GM23338 (cell line): ENCODE results near the gene NRXN2. TPM values are rescaled to one million over a fixed set of nuclear protein-coding genes. Genes with fewer than 3 reads are reported as not detected.

Source experiments
- ATAC-seq: fragments of 200-7000 bp; cut with Tn5 transposase; 3 replicates; pipeline ENCODE4 v1.9.1; 2020
- DNase-seq: peaks from one replicate; pipeline ENCODE4 v3.0.0-alpha.2; 2015; ENCODE audit warnings: low spot score
- H2AFZ ChIP-seq: fragments of 200-600 bp; sonication (generic); 2 replicates; pipeline ENCODE4 v1.8.0; 2016; ENCODE audit warnings: antibody characterized with exemption, mild to moderate bottlenecking, moderate library complexity
- H3F3A ChIP-seq: fragments of 200-600 bp; sonication (generic); replicated peaks from 2 replicates; pipeline ENCODE4 v1.8.0; 2017; ENCODE audit warnings: antibody characterized with exemption, mixed run types, low read depth
- H3K27ac ChIP-seq: fragments of 200-600 bp; sonication (generic); 2 replicates; pipeline ENCODE4 v1.6.1; 2016; ENCODE audit warnings: low read depth
- H3K27me3 ChIP-seq: fragments of 200-600 bp; sonication (generic); 2 replicates; pipeline ENCODE4 v1.8.0; 2016; ENCODE audit warnings: mild to moderate bottlenecking, mixed run types, moderate library complexity; ENCODE audit not compliant: insufficient read depth
- H3K36me3 ChIP-seq: fragments of 200-600 bp; sonication (generic); 2 replicates; pipeline ENCODE4 v1.8.0; 2016; ENCODE audit warnings: mild to moderate bottlenecking; ENCODE audit not compliant: insufficient read depth
- H3K4me1 ChIP-seq: fragments of 200-600 bp; sonication (generic); 2 replicates; pipeline ENCODE4 v1.8.0; 2016; ENCODE audit warnings: mild to moderate bottlenecking, moderate library complexity; ENCODE audit not compliant: insufficient read depth
- H3K4me2 ChIP-seq: fragments of 200-600 bp; sonication (generic); 2 replicates; pipeline ENCODE4 v1.7.1; 2017; ENCODE audit warnings: mixed run types
- H3K4me3 ChIP-seq: fragments of 200-600 bp; sonication (generic); 2 replicates; pipeline ENCODE4 v1.6.1; 2016; ENCODE audit warnings: mixed run types
- H3K79me2 ChIP-seq: fragments of 200-600 bp; sonication (generic); replicated peaks from 2 replicates; pipeline ENCODE4 v1.8.0; 2017; ENCODE audit warnings: mild to moderate bottlenecking; ENCODE audit not compliant: insufficient read depth
- H3K9me2 ChIP-seq: fragments of 200-600 bp; sonication (generic); 2 replicates; pipeline ENCODE4 v1.8.0; 2017; ENCODE audit not compliant: insufficient read depth
- H4K20me1 ChIP-seq: fragments of 200-600 bp; sonication (generic); replicated peaks from 2 replicates; pipeline ENCODE4 v1.8.0; 2017; ENCODE audit warnings: mild to moderate bottlenecking; ENCODE audit not compliant: insufficient read depth
- H3K27ac Mint-ChIP-seq: 2 replicates; pipeline ENCODE4 v1.8.0; 2020; ENCODE audit warnings: inconsistent platforms, mild to moderate bottlenecking, moderate library complexity, mixed read lengths
- H3K27me3 Mint-ChIP-seq: 3 replicates; pipeline ENCODE4 v1.8.0; 2022; ENCODE audit warnings: low read depth, mild to moderate bottlenecking, moderate library complexity, mixed read lengths, inconsistent platforms; ENCODE audit not compliant: insufficient read depth, poor library complexity
- H3K36me3 Mint-ChIP-seq: 3 replicates; pipeline ENCODE4 v1.8.0; 2021; ENCODE audit warnings: low read depth, mild to moderate bottlenecking, inconsistent platforms, moderate library complexity, mixed read lengths
- H3K4me1 Mint-ChIP-seq: 3 replicates; pipeline ENCODE4 v1.8.0; 2020; ENCODE audit warnings: mild to moderate bottlenecking, inconsistent platforms, mixed read lengths
- H3K4me3 Mint-ChIP-seq: 3 replicates; pipeline ENCODE4 v1.8.0; 2021; ENCODE audit warnings: moderate library complexity, mild to moderate bottlenecking, inconsistent platforms, mixed read lengths
- H3K9me3 Mint-ChIP-seq: 3 replicates; pipeline ENCODE4 v1.8.0; 2020; ENCODE audit warnings: moderate library complexity, mild to moderate bottlenecking, inconsistent platforms, mixed read lengths
- CREB1 ChIP-seq: fragments of 250-450 bp; sonication (Bioruptor Pico); IDR thresholded peaks from 2 replicates; pipeline ENCODE4 v1.5.0; 2020; ENCODE audit warnings: low read depth, mild to moderate bottlenecking, moderate library complexity
- EZH2 ChIP-seq: fragments of 200-600 bp; sonication (generic); IDR thresholded peaks from one replicate; pipeline ENCODE4 v1.8.0; 2017; ENCODE audit warnings: antibody characterized with exemption, mild to moderate bottlenecking, low read depth; ENCODE audit not compliant: unreplicated experiment
- EZH2phosphoT487 ChIP-seq: fragments of 200-600 bp; sonication (generic); IDR thresholded peaks from one replicate; pipeline ENCODE4 v1.8.1; 2018; ENCODE audit warnings: antibody characterized with exemption; ENCODE audit not compliant: unreplicated experiment
- JUNB ChIP-seq: IDR thresholded peaks from one replicate; pipeline ENCODE4 v1.6.1; 2016; ENCODE audit warnings: antibody characterized with exemption; ENCODE audit not compliant: unreplicated experiment
- NANOG ChIP-seq: IDR thresholded peaks from 2 replicates; pipeline ENCODE4 v1.6.1; 2016; ENCODE audit warnings: antibody characterized with exemption, borderline replicate concordance
- POLR2AphosphoS5 ChIP-seq: IDR thresholded peaks from 2 replicates; pipeline ENCODE4 v1.6.1; 2016; ENCODE audit warnings: antibody characterized with exemption, low read depth
- REST ChIP-seq: IDR thresholded peaks from one replicate; pipeline ENCODE4 v1.6.1; 2018; ENCODE audit warnings: antibody characterized with exemption; ENCODE audit not compliant: unreplicated experiment
- STAT1 ChIP-seq: IDR thresholded peaks from one replicate; pipeline ENCODE4 v1.6.1; 2016; ENCODE audit warnings: antibody characterized with exemption; ENCODE audit not compliant: unreplicated experiment
- ZNF114 ChIP-seq: fragments of 250-450 bp; sonication (Bioruptor Pico); IDR thresholded peaks from 2 replicates; pipeline ENCODE4 v1.5.0; 2020; ENCODE audit warnings: mild to moderate bottlenecking, moderate library complexity
- ZNF331 ChIP-seq: fragments of 250-450 bp; sonication (Bioruptor Pico); IDR thresholded peaks from 2 replicates; pipeline ENCODE4 v1.5.0; 2020; ENCODE audit warnings: low read depth, mild to moderate bottlenecking, moderate library complexity
- ZNF462 ChIP-seq: fragments of 250-450 bp; sonication (Bioruptor Pico); IDR thresholded peaks from 2 replicates; pipeline ENCODE4 v1.5.0; 2020; ENCODE audit warnings: mild to moderate bottlenecking, moderate library complexity
- polyA plus RNA-seq: library from polyadenylated mRNA; unstranded; fragments of >200 nt; fragmentation: Nextera tagmentation; extraction: Ambion mirVana; gene quantifications from 2 replicates; pipeline ENCODE4 v1.2.1, GENCODE V29; 2016
- total RNA-seq: library from RNA; depleted of rRNA; stranded (reverse); fragments of >200 nt; shearing (Covaris generic); gene quantifications from 2 replicates; pipeline ENCODE4 v1.2.3, GENCODE V29; 2014
- TF ChIP-seq, protein P1 (sequence below), 2 experiments: fragments of 200-600 bp in 1 of 2; sonication (generic) in 1 of 2; conservative IDR thresholded peaks; 2 replicates each; pipeline versions ENCODE4 v1.5.1 to v1.6.1; 2016 to 2017; ENCODE audit warnings: antibody characterized with exemption in 2 of 2, low read depth in 2 of 2, mild to moderate bottlenecking in 2 of 2, moderate library complexity in 1 of 2
- TF ChIP-seq, protein P2 (sequence below): IDR thresholded peaks from 2 replicates; pipeline ENCODE4 v1.6.1; 2016; ENCODE audit warnings: antibody characterized with exemption

Gene NRXN2
- total and polyA plus RNA-seq, 2 experiments from 2014 or later = 3.4 to 17.0 TPM

DNA sequence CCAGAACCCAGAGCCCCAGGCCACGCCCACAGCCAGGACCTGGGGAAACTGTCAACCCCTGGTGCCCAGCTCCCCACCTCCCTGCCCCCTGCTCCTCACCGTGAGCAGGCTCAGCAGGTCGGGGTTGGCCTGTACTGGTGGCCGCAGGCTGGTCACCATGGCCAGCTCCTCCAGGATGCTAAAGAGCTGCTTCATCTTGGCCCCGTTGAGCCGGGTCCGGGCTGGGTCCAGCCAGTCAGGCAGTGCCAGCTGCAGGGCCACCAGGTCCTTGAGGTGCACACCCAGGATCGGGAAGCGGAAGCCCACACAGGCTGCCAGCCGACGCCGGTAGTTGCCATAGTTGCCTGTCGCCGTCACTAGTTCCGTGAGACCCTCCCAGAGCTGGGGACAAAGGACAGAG is 13.7 kb upstream of the NRXN2 start (continued):
- TF ChIP-seq EZH2 (no peak), CREB1 (CRISPR knock-in tag) (no peak), STAT1 (no peak)

- TF ChIP-seq EZH2 (no peak), ZNF462 (no peak), ZNF331 (no peak), STAT1 (no peak), JUNB (no peak), CREB1 (CRISPR knock-in tag) (no peak), REST (no peak), POLR2AphosphoS5 (no peak), EZH2phosphoT487 (no peak), NANOG (no peak), ZNF114 (CRISPR knock-in tag) (no peak)
- TF ChIP-seq, protein P1, sequence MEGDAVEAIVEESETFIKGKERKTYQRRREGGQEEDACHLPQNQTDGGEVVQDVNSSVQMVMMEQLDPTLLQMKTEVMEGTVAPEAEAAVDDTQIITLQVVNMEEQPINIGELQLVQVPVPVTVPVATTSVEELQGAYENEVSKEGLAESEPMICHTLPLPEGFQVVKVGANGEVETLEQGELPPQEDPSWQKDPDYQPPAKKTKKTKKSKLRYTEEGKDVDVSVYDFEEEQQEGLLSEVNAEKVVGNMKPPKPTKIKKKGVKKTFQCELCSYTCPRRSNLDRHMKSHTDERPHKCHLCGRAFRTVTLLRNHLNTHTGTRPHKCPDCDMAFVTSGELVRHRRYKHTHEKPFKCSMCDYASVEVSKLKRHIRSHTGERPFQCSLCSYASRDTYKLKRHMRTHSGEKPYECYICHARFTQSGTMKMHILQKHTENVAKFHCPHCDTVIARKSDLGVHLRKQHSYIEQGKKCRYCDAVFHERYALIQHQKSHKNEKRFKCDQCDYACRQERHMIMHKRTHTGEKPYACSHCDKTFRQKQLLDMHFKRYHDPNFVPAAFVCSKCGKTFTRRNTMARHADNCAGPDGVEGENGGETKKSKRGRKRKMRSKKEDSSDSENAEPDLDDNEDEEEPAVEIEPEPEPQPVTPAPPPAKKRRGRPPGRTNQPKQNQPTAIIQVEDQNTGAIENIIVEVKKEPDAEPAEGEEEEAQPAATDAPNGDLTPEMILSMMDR (conservative IDR thresholded peaks at IDR 0.05; ENCODE audit: low read depth in 2 of 2) = no peak
- TF ChIP-seq, protein P2, sequence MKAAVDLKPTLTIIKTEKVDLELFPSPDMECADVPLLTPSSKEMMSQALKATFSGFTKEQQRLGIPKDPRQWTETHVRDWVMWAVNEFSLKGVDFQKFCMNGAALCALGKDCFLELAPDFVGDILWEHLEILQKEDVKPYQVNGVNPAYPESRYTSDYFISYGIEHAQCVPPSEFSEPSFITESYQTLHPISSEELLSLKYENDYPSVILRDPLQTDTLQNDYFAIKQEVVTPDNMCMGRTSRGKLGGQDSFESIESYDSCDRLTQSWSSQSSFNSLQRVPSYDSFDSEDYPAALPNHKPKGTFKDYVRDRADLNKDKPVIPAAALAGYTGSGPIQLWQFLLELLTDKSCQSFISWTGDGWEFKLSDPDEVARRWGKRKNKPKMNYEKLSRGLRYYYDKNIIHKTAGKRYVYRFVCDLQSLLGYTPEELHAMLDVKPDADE = no peak
- Histone ChIP-seq H2AFZ (no peak overlapping the region), H3K27me3 (no peaks in the 10 kb centered on the region), H3K36me3 (no peaks in the 10 kb centered on the region), H3K4me2 (no peak overlapping the region), H3F3A (peaks cover 2% of the 10 kb centered on the region), H3K79me2 (no peaks in the 10 kb centered on the region), H4K20me1 (no peaks in the 10 kb centered on the region), H3K4me3 (no peak overlapping the region), H3K9me2 (no peaks in the 10 kb centered on the region), H3K4me1 (peaks cover 41% of the 10 kb centered on the region), H3K27ac (no peak overlapping the region)
- Mint-ChIP-seq H3K27ac (no peak overlapping the region), H3K9me3 (no peaks in the 10 kb centered on the region), H3K36me3 (peaks cover 59% of the 10 kb centered on the region), H3K4me1 (peaks cover 26% of the 10 kb centered on the region), H3K27me3 (peaks cover 17% of the 10 kb centered on the region), H3K4me3 (no peak overlapping the region)
- DNase-seq (no peak), ATAC-seq (no peak)
These were observed 12.8 kb upstream of the NRXN2 start for GRCh38 chr11:64735725-64736259.
